ENCODE measurements around the gene PATZ1.

DNA sequence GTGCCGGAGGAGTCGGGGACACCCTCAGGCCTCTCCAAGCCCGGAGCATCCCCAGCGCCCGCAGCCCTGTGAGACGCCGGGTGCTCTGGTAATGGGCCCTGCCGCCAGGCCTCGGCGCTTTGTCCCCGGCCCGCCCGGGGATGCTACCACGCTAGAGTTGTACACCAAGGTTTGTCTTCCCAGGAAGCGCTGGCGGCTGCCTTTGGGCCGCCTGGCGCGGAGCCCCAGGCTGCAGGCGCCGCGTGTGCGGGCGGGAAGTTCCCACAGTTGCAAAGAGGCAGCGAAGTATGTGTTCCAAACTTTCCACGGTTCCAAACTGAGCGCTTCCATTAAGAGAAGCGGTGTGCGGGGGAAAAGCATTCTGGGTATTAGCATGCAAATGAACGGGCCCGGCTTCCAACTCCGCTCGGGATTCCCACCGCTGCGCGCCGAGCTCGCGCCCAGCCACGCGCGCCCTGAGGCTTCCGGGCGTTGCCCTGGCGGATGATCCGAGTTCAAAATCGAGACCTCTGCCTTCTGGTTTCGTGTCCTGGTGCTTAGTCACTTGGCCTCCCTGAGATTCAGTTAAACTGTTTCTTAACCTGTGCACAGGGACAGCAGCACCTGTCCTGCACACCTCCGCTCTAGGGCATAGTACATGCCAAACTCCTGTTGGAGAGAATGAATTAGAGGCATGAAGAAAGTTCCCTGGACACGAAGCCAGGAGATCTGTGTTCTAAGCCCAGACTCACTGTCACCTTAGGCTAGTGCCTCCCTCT lies 1.3 kb upstream of the PATZ1 start:
- peak; percentile 41 for TF ChIP-seq POLR2A (IDR thresholded peaks at IDR 0.05)
- TF ChIP-seq, protein P1, sequence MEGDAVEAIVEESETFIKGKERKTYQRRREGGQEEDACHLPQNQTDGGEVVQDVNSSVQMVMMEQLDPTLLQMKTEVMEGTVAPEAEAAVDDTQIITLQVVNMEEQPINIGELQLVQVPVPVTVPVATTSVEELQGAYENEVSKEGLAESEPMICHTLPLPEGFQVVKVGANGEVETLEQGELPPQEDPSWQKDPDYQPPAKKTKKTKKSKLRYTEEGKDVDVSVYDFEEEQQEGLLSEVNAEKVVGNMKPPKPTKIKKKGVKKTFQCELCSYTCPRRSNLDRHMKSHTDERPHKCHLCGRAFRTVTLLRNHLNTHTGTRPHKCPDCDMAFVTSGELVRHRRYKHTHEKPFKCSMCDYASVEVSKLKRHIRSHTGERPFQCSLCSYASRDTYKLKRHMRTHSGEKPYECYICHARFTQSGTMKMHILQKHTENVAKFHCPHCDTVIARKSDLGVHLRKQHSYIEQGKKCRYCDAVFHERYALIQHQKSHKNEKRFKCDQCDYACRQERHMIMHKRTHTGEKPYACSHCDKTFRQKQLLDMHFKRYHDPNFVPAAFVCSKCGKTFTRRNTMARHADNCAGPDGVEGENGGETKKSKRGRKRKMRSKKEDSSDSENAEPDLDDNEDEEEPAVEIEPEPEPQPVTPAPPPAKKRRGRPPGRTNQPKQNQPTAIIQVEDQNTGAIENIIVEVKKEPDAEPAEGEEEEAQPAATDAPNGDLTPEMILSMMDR (IDR thresholded peaks at IDR 0.05) = no peak
- TF ChIP-seq POLR2AphosphoS5 (IDR thresholded peaks at IDR 0.05) = peak; percentile 22 to 38 (median 36)

Data from transverse colon (tissue), 4 donors.